NCI-H2227 (cell line): ENCODE measurements around the gene DCAF8L2.
"Not testable (repeated sequence)": the region's sequence is repeated elsewhere in the genome, so short reads cannot be mapped to it uniquely, and the experiment has no call there.

Experiments
- DNase-seq: peaks from one replicate; lab custom pipeline; 2025; ENCODE audit not compliant: unreplicated experiment; lab: John Stamatoyannopoulos, UW

Gene DCAF8L2

DNA sequence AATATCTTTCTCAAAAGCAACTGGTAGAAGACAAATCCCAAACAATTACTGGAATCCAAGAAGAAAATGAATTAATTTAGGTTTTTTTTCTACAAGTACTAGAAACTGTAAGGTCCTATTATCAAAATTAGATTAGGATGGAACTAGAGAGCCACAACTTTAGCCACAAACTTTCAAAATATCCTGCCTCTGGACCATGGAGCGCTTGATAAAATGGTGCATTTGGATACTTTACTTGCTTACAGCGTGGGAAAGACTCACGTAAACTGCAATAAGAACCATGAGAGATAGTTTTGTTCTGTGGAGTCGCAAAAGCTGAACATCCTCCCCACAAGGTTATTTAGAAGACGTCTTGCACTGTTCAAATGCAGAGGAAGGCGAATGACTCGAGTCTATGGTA lies at the start of gene DCAF8L2:
DCAF8L2 (plus strand) TSS at position 301 of the 400 bp plus-strand sequence. CDS start 156,552 bp downstream, outside the sequence.
- no peak for DNase-seq

- not testable (repeated sequence) for DNase-seq
These were observed 49.0 kb upstream of the DCAF8L2 start for GRCh38 chrX:27541161-27541560.

DNA sequence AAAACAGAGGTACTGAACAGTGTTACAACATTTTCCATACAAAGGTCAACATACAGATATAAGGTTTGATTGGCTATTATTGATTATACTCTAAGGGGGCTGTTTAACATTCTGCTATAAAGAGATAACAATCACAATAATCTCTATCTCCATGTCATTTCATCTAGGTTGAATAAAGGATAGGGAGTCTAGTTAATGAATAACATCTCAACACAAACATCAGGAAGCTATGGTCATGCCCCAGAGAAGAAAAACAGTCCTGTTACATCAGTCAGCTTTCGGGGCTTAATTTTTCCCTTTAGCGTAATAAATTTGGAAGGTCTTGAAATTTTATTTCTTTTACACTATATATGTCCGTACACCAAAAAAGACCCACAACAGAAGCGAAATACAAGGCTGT lies 41.5 kb upstream of the DCAF8L2 start:
- DNase-seq, result no peak

DNA sequence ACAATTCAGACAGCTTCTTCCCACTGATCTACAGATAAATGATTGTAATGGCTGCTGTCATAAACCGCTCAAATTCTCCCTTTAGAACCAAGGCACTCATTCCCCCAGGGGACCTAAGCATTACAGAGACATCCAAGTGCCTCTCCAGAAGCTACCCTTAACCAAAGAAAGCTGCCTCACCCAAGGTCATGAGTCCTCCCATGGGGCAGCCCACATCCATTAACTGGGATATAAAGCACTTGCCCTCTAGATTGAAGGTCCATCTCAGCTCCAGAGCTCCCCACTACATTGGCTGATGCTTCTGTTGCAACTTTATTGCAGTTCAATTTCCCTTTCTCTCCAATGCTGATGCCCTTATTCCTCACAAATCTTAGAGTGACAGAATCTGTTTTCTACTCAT lies 40.5 kb upstream of the DCAF8L2 start:
- DNase-seq, result no peak

- no peak for DNase-seq
These were observed 34.6 kb upstream of the DCAF8L2 start for GRCh38 chrX:27555514-27555913.

- DNase-seq, result no peak
These were observed 24.2 kb upstream of the DCAF8L2 start for GRCh38 chrX:27565992-27566391.

GRCh38 chrX:27571164-27571563 lies 19.0 kb upstream of the DCAF8L2 start:
- no peak for DNase-seq

GRCh38 chrX:27575565-27575964 lies 14.6 kb upstream of the DCAF8L2 start:
- DNase-seq, result no peak

DNA sequence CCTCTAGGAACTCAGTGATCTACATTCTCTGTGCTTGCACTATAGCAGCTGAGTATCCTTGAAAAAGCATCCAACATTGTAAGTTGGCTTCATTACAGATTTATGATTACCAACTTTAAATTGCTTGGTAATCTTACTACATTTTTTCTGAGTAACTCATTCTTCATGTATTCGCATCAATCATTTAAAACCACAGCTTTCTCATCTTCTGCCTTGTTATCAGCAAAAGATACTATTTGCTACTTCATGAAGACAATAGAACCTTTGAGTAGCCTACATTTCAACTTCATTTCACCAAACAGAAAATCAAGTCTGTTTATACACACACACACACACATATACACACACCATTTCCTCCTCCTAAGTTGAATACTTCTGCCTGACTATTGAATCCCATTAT lies 6.2 kb upstream of the DCAF8L2 start:
- DNase-seq, result no peak

GRCh38 chrX:27591938-27592337 lies 1.8 kb downstream of the DCAF8L2 start:
- DNase-seq, result no peak

DNA sequence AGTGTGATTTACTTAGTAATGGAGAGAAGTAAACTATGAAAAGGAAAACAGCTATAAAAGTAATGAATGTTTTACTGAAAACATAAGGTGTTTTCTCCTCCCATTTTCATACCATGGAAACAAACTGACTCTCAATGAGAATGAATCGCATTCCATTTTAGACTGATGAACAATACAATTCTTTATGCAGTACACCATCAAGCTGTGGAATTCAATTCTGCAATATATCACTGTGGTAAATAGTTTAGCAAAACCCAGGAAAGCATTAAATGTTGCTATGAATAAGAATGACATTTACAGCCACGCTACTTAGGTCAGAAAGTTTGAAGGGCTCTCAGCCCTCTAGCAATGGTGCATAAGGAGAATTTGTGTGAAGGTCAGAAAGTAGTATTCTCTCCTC lies 7.4 kb downstream of the DCAF8L2 start:
- DNase-seq, result no peak

DNA sequence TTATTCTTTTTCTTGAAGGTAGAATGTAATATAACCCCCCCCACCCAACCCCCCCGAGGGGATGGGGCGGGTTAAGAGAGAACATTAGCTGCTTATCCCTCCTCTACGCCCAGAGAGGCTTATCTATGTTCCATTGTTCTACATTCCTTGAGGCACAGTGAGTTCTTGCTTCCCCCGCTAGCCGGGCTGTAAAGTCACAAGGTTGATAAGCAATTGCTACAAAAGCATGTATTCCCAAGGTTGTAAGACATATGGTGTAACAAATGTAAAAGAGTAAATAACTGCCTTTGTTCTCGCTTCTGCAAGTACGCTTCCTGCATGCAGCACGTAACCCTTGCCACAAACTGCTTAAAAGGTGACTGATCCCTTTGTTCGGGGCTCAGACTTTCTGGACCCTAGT lies 8.2 kb downstream of the DCAF8L2 start:
- DNase-seq, result no peak

GRCh38 chrX:27599928-27600327 lies 9.8 kb downstream of the DCAF8L2 start:
- no peak for DNase-seq

DNA sequence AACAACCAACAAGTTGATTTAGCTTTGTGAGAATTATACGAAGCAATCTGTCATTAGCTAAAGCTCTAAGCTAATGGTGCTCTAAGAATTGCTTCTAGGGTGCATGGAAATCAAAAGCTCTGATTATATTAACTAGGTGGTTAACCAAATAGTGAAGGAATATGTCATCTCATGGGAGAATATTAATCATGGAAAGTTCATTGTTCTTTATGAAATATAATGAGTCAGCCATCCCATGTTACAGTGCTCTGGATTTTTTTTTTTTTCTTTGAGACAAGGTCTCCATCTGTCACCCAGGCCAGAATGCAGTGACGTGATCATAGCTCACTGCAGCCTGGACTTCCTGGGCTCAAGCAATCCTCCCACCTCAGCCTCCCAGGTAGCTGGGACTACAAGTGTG lies 10.5 kb downstream of the DCAF8L2 start:
- DNase-seq, result no peak

- DNase-seq, result no peak
These were observed 18.5 kb downstream of the DCAF8L2 start for GRCh38 chrX:27608671-27609070.

DNA sequence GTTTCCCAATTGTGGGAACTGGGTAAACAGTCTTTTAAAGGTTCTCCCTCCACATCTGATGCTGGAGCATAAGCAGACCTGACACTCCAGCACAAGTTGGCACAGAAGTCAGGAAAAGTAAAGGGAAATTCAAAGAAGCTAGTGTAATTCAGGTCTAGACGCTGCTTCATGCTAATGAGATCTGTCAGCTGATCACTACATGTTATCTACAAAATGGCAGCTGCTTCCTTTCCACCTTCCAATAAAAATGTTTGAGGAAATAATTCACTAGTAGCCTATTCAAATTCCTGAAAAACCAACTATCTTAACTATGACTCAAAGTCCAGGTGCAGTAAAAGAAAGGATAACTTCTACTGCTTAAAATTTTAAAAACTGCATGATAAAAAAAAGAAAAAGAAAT lies 29.3 kb downstream of the DCAF8L2 start:
- no peak for DNase-seq

DNA sequence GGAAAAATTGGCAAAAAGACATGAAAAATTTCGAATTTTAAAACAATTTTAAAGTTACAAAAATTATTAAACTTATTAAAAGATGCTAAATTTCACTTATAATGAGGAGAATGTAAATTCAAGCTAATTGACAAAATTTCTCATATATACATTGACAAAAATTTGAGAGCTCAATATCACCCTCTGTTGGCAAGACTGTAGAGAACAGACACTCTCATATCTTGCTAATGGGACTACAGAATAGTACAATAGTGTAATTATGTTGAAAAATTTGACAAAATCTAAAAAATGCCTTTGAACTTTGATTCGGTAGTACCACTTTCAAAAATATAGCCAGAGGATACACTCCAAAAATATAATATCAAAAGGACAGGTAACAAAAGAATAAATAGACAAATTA lies 29.8 kb downstream of the DCAF8L2 start:
- DNase-seq, result no peak

DNA sequence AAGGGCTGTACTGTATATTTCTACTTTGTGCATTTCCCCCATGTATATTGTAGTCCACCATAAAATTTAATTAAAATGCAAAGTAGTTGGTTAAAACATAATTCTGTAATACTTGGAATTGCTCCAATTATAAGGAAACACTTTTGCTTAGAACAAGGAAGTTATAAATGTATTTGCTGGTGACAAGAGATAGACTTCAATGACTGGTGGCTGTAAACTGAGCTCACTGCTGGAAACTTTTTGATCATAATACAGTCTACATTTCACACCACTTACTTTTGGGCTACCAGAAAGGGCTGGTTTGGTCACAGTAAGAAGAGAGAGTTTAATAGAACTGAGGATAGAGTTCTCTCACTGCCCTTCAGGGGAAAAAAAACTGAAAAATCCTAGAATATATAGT lies 32.7 kb downstream of the DCAF8L2 start:
- no peak for DNase-seq

GRCh38 chrX:27626066-27626465 lies 35.9 kb downstream of the DCAF8L2 start:
- DNase-seq, result no peak

GRCh38 chrX:27633328-27633727 lies 43.2 kb downstream of the DCAF8L2 start:
- DNase-seq, result no peak

DNA sequence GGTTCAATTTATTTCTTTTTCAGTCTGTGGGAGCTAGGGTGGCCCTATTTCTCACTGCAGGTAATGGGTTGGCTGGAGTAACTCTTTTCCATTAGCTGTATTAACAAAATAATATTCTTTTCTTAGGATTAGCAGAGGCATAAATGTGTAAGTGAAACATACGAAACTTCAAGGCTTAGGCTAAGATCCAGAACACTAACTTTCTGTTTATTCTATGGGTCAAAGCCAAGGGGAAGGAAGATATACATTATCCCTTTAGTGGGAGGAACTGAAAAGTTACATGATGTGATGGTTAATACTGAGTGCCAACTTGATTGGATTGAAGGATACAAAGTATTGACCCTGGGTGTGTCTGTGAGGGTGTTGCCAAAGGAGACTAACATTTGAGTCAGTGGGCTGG lies 66.4 kb downstream of the DCAF8L2 start:
- no peak for DNase-seq

DNA sequence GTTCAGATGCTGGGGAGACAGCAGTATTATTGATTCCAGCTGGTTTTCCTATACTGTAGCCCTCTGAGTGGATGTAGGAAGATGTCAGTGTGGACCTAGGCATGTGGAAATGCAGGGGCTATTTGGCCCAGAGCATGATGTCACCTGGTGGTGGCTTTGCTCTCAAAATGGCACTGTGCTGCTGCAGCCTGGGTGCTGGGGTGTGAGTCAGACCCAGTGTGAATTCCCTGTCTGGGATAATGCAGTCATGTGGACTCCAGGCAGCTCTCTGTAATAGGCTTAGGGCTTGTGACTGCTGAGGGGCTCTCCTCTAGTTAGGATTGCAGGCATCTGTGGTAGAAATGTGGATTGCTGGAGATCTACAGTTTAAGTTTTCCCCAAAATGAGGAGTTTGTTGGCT lies 70.7 kb downstream of the DCAF8L2 start:
- no peak for DNase-seq

GRCh38 chrX:27671234-27671633 lies 81.1 kb downstream of the DCAF8L2 start:
- no peak for DNase-seq

DNA sequence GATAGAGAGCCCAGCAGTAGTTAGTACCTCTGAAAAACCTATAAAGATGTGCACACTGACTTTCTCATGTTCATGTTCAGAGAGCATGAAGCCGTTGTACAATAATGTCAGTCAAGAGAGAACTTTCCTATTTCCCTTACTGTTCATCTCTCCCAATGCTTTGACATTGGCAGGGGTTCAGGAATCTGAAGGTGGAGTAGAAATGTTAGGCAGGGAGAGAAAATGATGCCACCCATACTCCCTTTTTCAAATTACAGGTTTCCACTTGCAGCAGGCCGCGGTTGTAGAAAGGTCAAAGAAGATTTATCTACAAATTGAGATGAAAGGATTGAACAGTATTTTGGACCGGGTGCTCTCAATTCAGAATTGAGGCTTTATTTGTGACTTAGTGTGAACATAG lies 84.3 kb downstream of the DCAF8L2 start:
- no peak for DNase-seq
